SK-N-MC (cell line): ENCODE measurements around the gene IGF2BP3.
A peak's percentile ranks its signal among the peaks of the same experiment; 100 is the strongest.
"Not testable (repeated sequence)": the region's sequence is repeated elsewhere in the genome, so short reads cannot be mapped to it uniquely, and the experiment has no call there.

Experiments used
- DNase-seq: peaks from one replicate; pipeline ENCODE4 v3.0.0-alpha.2; 2011; ENCODE audit warnings: low read depth, low spot score
- H3K27ac ChIP-seq: fragments of 200-600 bp; sonication (generic); 2 replicates; pipeline ENCODE4 v1.5.1; 2016; ENCODE audit warnings: mixed run types
- H3K36me3 ChIP-seq: fragments of 200-600 bp; sonication (generic); 2 replicates; pipeline ENCODE4 v1.6.1; 2017; ENCODE audit warnings: antibody characterized with exemption, low read length, mixed read lengths; ENCODE audit not compliant: insufficient read depth
- H3K4me3 ChIP-seq: fragments of 200-600 bp; sonication (generic); 2 replicates; pipeline ENCODE4 v1.5.1; 2016
- H3K9ac ChIP-seq: fragments of 200-600 bp; sonication (generic); 2 replicates; pipeline ENCODE4 v1.8.0; 2017; ENCODE audit warnings: mixed run types, mixed read lengths; ENCODE audit not compliant: insufficient read length
- H3K9me3 ChIP-seq: fragments of 200-600 bp; sonication (generic); 2 replicates; pipeline ENCODE4 v1.6.1; 2017; ENCODE audit warnings: low read depth, mild to moderate bottlenecking, antibody characterized with exemption, low read length, moderate library complexity, mixed read lengths
- EZH2 ChIP-seq: fragments of 200-600 bp; sonication (generic); IDR thresholded peaks from one replicate; pipeline ENCODE4 v1.6.1; 2017; ENCODE audit warnings: antibody characterized with exemption
- FOXP2 ChIP-seq: optimal IDR thresholded peaks from 2 replicates; pipeline ENCODE3; 2011; ENCODE audit warnings: mild to moderate bottlenecking, moderate library complexity; ENCODE audit not compliant: insufficient read depth; ENCODE audit errors: extremely low read length, control extremely low read depth
- POLR2AphosphoS5 ChIP-seq: IDR thresholded peaks from 2 replicates; pipeline ENCODE4 v1.6.1; 2012; ENCODE audit warnings: mild to moderate bottlenecking, low read depth, low read length, borderline replicate concordance

The IGF2BP3 gene

DNA sequence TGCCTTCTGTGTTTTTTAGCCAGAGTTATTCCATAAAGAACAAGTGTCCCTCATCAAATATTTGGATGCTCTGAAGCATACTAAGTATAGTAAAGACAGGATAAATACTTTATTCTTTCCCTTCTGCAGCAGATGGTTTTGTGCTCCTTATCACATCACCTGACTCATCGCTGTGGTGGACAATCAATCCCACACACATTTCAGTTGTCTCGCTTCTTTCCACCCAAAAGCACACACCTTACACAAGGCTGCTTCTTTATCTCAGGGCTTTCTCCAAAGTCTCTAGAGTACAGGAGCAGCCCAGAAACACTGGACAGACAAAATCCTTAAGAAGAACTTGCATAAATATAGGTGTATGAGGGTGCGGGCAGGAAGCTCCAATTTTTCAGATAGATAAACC is 43.4 kb downstream of the IGF2BP3 start:
- DNase-seq = no peak
- no peaks in the 10 kb centered on the region for H3K9me3 ChIP-seq
- TF ChIP-seq POLR2AphosphoS5 (no peak), EZH2 (no peak), FOXP2 (no peak)
- H3K9ac ChIP-seq = no peak overlapping the region
- H3K27ac ChIP-seq = peak overlapping the region; percentile 51
- H3K4me3 ChIP-seq = no peak overlapping the region
- peaks cover 4% of the 10 kb centered on the region; the same call in 1 of the 2 replicates for H3K36me3 ChIP-seq

GRCh38 chr7:23422909-23423308 is 47.4 kb downstream of the IGF2BP3 start:
- no peaks in the 10 kb centered on the region for H3K9me3 ChIP-seq
- DNase-seq = no peak
- no peaks in the 10 kb centered on the region for H3K36me3 ChIP-seq
- H3K27ac ChIP-seq = peak overlapping the region; percentile 5; the same call in 1 of the 2 replicates
- no peak overlapping the region for H3K4me3 ChIP-seq
- peak overlapping the region; percentile 2 for H3K9ac ChIP-seq
- TF ChIP-seq FOXP2 = no peak
- no peak for TF ChIP-seq POLR2AphosphoS5
- no peak for TF ChIP-seq EZH2

DNA sequence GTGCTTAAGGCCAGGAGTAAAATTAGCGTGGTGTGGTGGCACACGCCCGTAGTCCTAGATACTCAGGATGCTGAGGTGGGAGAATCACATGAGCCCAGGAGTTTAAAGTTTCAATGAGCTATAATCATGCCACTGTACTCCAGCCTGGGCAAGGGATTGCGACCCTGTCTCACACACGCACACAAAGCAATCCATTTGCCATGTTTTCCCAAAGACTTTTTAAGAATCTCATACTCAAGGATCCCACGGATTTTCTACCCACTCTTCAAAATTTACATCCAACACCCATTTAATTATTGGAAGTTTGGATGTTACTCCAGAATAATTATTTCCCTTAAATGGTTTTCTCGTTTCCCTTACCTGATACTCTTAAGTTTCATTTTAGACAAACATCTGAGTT is 47.9 kb downstream of the IGF2BP3 start:
- H3K27ac ChIP-seq = 0 out of 2 replicates have a peak overlapping the region, but pooled peaks have one; percentile 20

GRCh38 chr7:23419845-23420244 is 50.4 kb downstream of the IGF2BP3 start:
- Histone ChIP-seq H3K36me3 (peaks cover 21% of the 10 kb centered on the region), H3K9me3 (no peaks in the 10 kb centered on the region), H3K9ac (no peak overlapping the region), H3K27ac (peak overlapping the region; percentile 44; the same call in 1 of the 2 replicates), H3K4me3 (no peak overlapping the region)
- TF ChIP-seq EZH2 (no peak), POLR2AphosphoS5 (no peak), FOXP2 (no peak)
- DNase-seq = no peak

More for the DNA sequence above, 47.9 kb downstream of the IGF2BP3 start:
- TF ChIP-seq POLR2AphosphoS5 = no peak
- no peak for TF ChIP-seq EZH2
- no peak for TF ChIP-seq FOXP2
- no peak overlapping the region for H3K4me3 ChIP-seq
- H3K9ac ChIP-seq = no peak overlapping the region
- H3K36me3 ChIP-seq = no peaks in the 10 kb centered on the region
- H3K9me3 ChIP-seq = no peaks in the 10 kb centered on the region
- no peak for DNase-seq

GRCh38 chr7:23419160-23419559 is 51.1 kb downstream of the IGF2BP3 start:
- peak overlapping the region; percentile 36 for H3K4me3 ChIP-seq
- H3K9me3 ChIP-seq = no peaks in the 10 kb centered on the region
- H3K27ac ChIP-seq = peak overlapping the region; percentile 92
- TF ChIP-seq POLR2AphosphoS5 (peak; percentile 42; the same call in 1 of the 2 replicates), FOXP2 (no peak)
- peaks cover 28% of the 10 kb centered on the region for H3K36me3 ChIP-seq
- H3K9ac ChIP-seq = peak overlapping the region; percentile 55
- no peak for DNase-seq

DNA sequence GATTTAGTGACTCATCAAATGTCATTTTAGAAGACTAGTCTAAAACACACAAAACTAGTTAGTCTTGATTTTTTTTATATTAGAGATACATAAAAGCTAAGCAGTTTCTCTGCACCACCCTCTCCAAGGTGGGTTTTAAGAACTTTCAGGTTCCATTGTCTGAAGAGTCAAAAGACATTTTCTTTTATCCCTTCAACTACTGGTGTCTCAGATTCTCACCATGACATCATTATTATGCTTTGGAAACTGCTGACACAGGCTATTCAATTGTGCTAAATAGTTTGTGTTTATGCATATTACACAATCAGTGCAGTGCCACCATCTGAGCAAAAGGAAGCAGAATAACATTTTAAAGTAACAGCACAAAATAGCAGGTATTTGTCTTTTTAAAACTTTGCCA is 52.2 kb downstream of the IGF2BP3 start:
- Histone ChIP-seq H3K4me3 (peak overlapping the region; percentile 36), H3K27ac (peak overlapping the region; percentile 92), H3K36me3 (peaks cover 39% of the 10 kb centered on the region), H3K9me3 (no peaks in the 10 kb centered on the region), H3K9ac (peak overlapping the region; percentile 55)
- peak; percentile 68; the same call in 1 of the 2 replicates for TF ChIP-seq POLR2AphosphoS5
- TF ChIP-seq EZH2 = no peak
- peak; percentile 95 for TF ChIP-seq FOXP2
- peak; percentile 91 for DNase-seq

DNA sequence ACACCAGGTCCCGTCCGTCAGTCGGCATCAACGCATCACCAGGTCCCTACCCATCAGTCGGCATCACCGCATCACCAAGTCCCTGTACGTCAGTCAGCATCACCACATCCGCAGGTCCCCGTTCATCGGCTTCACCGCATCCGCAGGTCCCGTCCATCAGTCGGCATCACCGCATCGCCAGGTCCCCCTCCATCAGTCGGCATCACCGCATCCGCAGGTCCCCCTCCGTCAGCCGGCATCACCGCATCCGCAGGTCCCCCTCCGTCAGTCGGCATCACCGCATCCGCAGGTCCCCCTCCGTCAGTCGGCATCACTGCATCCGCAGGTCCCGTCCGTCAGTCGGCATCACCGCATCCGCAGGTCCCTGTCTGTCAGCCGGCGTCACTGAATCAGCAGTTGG is 55.1 kb downstream of the IGF2BP3 start:
- H3K36me3 ChIP-seq = peaks cover 56% of the 10 kb centered on the region

DNA sequence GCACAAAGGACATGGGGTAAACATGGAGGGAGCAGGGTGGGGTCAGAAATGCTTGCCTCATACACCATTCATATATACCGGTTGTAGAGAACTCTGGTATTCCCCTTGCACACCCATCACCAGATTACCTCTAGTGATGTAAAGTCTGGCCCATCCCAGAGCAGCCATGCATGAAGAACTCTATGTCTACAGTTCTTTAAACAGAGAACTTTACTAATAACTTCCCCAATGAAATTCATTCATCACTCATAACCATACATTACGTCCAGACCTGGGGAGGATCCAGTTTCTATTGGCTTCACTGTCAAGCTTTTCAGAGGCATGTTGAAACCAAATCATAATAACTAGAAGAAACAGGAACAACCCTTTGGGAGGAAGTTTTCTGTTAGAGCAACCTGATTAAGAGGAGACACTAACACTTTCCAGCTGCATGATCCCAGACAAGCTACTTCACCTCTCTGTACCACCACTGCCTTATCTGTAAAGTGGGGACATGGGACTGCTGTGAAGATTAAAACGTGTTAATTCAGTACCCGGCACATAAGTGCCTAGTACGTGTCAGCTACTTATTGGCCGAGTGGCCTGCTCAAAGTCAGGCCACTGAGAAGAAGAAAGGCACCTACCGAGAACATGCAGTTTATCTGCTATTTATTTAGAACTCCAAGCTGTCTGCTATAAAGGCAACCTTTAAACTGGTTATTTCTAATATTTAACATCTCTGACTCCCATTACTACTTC is 59.7 kb downstream of the IGF2BP3 start:
- TF ChIP-seq POLR2AphosphoS5 (no peak), EZH2 (no peak), FOXP2 (no peak)
- no peak for DNase-seq
- Histone ChIP-seq H3K27ac (no peak overlapping the region), H3K36me3 (peaks cover 82% of the 10 kb centered on the region), H3K4me3 (no peak overlapping the region), H3K9me3 (no peaks in the 10 kb centered on the region), H3K9ac (no peak overlapping the region)

More for the DNA sequence above, 55.1 kb downstream of the IGF2BP3 start:
- no peak for DNase-seq
- H3K9ac ChIP-seq = no peak overlapping the region
- TF ChIP-seq EZH2 (no peak), FOXP2 (no peak), POLR2AphosphoS5 (no peak)
- no peaks in the 10 kb centered on the region for H3K9me3 ChIP-seq
- H3K27ac ChIP-seq = no peak overlapping the region
- no peak overlapping the region for H3K4me3 ChIP-seq

- not testable (repeated sequence) for H3K4me3 ChIP-seq, H3K9me3 ChIP-seq, H3K9ac ChIP-seq, H3K27ac ChIP-seq, DNase-seq
- peaks cover 85% of the 10 kb centered on the region for H3K36me3 ChIP-seq
Observed at GRCh38 chr7:23406564-23406963, 63.7 kb downstream of the IGF2BP3 start.
